Hindlimb muscle (tissue), 1 donor: ENCODE measurements around the gene MCTP1. TPM values are rescaled to one million over a fixed set of nuclear protein-coding genes. Genes with fewer than 3 reads are reported as not detected.

Experiments
- DNase-seq: peaks from one replicate; pipeline ENCODE4 v3.0.0-alpha.2; 2013
- polyA plus RNA-seq: library from polyadenylated mRNA; unstranded; fragments of 120-200 nt; gene quantifications from one replicate; pipeline ENCODE4 v1.2.1, GENCODE V29; 2013; ENCODE audit not compliant: insufficient read length

MCTP1 gene
- polyA plus RNA-seq, 1 donor, result 7.6 TPM

DNA sequence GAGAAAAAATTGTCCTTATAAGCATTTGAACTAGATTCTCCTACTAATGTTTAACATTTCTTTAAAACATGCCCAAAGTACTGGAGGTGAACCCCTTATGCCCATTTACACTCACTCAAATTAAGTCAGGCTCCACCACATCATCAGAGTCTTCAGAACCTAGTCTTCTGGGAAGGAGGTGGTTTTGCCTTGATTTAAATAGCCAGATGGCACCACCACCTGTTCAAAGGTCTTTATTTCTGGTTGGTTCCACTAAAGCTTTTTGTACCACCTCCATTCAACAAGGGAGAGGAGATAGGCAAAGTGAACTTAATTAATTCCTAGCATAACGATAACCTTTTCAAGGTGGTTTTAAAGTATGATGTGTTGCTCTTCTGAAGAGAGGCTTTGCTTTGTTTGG, 476.9 kb downstream of the MCTP1 start:
- DNase-seq, result no peak

DNA sequence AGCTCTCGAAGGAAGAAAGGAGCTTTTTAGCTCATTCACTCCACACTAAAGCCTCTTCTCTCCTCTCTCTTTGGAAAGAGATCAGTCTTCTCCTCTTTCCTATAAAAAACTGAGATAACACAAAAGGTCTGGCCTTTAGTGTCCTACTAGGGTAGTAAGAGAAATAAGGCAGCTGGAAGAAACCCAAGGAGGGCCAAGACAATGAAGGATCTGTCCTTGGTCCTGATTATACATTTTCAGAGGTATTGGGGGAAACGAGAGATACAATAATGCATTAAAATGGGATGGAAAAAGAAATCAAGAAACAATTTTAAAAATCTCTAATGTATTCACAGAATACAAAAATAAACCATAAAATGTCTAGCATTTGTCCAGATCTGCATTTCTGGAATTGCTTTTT, 482.4 kb downstream of the MCTP1 start:
- no peak for DNase-seq

DNA sequence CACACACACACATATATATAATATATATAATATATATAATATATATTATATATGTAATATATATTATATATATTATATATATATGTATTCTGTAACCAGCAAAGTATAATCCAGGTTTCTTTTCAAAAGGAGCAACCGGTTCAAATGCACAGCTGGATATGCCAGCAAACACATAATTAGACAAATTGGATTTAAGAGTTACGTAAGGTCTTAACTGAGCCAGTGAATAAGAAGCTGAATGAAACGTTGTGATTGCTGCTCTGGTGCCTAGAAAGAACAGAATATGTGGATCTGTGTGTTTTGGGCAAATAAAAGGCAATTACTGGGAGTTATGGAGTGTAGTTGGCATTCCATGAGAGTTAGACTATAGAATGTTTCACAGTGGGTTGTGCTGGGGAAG, 488.3 kb downstream of the MCTP1 start:
- no peak for DNase-seq

DNA sequence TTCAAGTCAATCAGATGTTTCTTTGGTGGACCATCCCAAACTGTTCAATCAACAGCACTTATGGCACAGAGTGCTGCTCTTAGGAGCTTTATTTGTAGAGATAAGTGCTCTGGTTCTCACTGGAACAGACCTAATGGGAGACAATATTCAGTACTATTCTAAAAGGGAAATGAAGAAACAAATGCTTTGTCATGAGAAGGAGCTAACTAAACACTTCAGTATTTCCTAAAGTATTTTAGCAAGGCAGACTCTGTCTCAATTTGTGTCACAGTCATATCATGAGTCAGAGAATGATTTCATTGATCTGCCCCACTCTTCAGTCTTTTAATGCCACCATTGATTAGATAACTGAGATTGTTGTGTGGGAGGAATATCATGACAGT, 491.1 kb downstream of the MCTP1 start:
- no peak for DNase-seq

DNA sequence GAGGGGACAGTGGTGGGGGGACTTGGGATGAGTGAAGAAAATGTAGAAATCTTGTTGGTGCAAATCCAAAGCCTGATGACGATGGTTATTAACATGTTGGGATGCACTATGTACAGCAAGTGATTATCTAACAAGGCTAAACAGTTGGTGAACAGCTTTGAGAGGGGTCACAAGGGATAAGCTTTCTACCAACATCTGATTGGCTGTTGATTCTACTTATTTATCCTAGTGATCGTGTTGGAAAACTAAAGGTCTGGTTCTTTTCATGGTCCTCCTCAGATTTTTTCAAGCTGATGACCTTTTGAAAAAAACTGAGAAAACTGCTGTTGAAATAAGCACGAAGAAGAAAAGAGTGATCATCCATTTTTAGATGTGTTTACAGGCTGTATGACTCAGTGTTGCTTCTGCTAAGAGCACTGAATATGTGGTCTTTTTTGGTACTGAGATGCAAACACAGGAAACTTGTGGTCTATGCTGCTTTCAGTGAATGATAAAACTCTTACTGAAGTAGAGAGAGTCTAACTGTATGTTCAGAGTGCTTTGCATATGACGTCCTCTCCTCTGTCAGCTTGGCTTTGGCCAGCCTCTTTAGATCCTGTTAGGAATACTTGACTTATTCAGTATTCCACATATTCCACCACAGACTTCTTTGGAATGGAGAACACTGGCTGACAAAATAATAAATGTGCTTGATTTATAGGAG, 491.6 kb downstream of the MCTP1 start:
- no peak for DNase-seq

DNA sequence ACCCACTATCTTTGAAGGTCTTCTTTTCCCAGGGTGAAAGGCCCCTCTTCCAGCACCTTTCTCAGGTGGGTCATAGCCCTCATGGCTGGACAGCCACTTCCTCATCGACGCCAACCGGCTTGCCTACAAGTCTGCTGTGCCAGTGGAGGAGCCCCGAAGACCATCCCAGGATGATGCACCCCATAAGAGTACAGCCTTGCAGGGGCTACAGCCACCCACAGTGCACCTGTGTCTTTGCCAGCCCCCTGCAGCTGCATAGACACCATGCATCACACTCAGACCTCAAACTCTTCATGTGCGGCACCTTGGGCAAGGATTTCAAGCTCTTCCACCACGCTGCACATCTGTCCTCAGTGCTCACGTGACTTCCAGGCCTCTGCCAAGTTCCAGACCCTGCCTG, 493.1 kb downstream of the MCTP1 start:
- no peak for DNase-seq

DNA sequence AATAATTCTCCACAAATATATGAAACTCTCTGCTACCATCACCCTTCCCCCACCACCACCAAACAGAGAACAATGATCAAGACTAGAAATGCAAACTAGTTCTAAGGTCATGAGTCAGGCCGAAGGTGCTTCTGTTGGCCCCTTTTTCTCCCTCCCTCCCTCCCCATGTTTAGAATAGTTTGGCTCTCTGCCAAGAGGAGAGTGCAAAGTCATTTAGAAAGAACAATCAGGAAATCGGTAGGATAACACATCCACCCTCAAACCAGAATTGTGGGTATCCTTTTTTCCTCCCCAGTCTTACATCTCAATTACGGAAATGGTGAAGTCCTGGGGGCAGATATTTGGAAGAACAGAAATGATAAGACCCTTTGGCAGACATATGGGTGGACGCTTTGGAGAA, 496.4 kb downstream of the MCTP1 start:
- DNase-seq, result no peak

DNA sequence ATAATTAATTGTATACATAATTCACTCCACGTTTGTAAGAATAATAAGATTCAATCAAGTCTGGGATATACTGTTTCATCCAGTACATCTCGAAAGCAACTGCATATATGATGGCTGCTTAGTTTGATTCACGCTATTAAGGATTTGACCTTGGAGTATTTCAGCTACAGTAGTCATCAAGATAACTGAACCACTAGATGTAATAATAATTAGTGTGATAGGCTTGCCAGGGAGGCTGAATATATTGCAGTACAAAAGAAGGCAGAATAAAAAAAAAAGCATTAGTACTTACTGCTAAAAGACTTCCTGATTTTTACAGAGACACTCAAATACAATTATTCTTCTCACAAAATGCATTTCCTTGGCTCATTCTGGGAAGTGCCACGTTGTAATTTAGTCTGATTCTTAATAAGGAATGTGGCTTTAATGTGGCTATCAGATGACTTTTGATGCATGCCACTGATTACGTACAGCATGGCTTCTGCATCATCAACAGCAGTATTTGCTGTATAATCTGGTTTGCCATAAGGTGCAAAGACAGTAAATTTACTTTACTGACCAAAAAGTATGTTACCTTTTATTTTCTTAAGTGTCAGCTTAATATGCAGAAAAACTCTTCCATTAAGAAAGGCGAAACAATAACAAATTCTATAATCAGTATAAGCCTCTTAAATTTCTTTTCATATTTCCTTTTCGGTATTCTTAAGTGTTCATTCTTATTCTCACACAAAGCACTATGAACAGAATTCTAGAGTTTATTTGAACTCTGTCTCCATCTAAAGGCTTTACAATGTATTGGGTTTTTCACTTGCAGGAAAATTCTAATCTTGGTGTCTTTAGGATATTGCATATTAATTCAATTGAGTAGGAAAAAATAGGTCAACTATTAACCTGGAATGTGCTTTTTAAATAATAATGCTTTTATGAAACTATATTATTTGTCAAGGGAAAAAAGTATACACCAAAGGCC, 500.1 kb downstream of the MCTP1 start:
- no peak for DNase-seq

DNA sequence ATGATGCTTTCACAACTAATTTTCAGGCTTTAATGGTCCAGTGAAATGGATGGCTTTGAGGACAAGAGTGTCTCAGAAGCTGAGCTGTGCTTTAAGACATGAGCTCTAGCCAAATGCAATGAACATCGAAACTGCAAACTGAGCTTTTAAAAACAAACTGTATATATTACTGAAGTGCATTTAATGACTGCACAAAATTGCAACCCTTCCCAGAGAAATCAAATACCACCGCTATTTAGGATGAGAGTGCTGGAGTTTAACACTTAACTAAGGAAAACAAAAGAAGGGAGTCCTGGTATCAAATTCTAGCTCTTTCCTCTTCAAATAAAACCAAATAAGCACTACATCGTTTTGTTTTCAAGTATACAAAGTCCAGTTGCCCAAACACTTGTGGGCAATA, 502.5 kb downstream of the MCTP1 start:
- no peak for DNase-seq

DNA sequence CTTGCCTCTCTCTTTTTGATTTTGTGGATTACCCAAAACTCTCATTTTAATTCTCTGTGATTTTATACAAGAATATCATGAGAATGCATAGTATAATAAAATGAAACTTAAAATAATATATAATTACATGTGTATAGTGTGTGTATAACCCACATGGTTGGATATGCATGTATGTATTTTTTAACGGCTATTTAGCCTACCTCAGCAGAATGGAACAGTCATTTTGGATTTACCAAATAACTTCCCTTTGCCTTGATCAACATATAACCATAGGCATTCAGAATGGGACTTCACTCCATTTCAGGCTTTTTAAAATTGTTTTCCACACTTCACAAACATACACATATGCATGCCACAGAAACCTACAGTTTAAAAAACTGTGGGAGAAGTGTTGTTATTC, 505.2 kb downstream of the MCTP1 start:
- no peak for DNase-seq

DNA sequence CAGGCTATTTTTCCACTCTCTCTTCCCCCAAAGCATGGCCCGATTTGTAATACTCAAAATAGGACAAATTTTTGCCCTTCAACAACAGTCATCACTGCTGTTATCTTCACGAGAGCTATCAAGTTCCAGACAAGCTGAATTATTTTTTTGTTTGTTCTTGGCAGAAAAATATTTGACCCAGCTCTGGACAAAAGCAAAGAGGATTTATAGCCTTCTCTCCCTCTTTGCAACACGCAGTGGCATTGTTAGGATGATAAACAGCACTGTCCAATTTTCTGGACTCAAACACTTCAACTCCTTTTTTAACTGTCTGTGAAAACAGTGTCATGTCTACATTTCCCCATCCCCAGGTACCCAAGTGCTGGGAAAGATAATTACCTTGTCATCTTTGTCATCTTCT, 506.2 kb downstream of the MCTP1 start:
- DNase-seq, result no peak

DNA sequence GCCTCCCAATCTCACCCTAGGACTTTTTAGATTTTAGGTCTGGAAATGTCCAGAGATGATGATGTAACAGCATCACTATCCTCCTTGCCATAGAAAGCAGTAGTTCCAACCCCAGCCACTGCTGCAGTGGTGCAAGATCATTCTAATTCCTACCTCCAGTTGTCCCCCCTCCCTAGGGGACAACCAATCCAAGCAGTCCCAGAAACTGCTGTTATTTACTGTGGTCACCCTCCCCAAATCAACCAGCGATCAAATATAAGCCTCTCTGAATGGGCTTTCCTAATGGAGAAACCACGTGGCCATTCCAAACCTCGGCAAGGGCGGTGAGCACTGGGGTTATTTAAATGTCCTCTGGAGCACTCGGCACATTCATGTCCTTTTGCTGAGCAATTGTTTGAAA, 506.6 kb downstream of the MCTP1 start:
- no peak for DNase-seq

DNA sequence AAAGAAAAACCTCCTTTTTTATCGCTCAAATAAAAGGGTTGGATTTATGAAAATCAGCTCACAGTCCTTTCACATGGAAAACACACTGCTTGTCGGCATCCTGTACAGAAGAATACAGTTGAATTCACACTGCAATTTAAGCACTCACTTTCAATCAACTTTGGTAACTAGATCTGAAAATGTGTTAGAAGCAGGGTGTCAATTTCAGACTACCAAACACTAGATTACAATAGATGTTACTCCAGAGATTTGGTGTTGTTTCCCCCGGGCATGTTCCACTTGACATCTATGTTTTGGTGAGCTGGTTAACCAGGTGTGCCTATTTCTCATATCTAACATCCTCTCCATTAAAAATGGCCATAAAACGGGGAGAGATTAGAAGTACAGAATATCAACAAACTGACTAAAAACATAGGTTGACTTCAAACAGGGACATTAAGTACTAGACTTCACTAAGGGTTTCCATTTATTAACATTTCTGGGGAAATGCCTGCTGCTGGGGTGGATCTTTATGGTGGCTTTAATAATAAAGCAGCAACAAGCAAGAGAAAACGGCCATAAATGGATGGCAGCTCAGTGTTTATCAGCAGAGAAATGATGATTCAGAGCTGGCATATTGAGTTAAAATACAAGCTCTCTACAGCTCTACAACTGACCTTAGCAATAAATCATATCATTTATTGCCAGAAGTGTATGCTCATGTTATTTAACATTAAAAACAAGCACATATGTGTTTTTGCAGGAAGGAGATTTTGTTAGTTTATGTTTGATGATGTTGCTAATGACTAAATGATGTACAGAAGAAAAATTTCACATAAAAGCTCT, 507.6 kb downstream of the MCTP1 start:
- no peak for DNase-seq

DNA sequence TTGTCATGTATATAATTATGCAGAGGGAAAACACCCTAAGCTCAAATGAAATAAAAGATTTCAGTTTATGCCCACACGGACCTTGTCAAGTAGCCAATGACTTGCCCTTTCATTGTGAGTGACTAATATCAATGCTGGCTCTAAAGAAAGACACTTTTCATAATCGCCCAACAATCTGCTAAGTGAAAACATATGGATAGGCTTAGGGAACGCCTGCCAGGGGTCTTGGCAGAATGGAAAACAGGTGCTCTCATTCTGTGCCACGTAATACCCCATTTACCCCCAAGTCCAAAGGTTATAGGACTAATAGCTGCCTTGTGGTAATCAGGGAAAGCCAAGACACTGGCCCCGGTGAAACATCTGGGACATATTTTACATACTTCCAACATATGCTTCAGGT, 508.7 kb downstream of the MCTP1 start:
- DNase-seq, result peak; percentile 6

DNA sequence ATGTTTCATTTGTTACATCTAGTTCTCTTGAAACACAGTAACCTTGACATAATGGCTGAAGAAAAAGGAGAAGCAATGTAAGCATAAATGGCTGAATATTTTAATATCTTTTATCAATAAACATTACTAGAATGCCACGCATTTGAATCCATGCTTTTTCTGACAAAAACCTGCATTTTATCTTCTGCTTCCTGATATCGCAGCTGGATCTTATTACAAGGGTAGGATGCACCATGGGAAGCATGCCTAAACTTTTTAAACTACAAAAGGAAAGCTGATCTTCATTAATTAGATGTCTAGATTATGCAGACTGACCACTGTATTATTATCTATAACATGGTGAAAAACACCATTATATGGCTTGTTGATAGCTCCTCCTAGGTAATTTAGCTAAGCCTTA, 509.8 kb downstream of the MCTP1 start:
- DNase-seq, result no peak

DNA sequence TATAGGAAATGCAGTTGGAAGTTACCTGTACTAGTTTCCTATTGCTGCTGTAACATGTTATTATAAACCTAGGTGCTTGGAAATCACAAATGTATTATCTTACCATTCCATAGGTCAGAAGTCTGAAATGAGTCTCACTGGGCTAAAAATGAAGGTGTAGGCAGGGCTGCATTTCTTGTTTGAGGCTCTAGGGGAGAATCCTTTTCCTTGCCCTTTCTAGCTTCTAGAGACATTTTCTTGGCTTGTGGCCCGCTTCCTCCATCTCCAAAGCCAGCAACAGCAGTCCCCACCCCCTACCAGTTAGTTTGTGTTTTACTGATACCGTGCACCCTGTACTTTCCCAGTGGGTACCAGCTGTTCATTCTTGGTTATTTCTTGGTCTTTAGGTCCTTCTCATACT, 513.2 kb downstream of the MCTP1 start:
- no peak for DNase-seq

DNA sequence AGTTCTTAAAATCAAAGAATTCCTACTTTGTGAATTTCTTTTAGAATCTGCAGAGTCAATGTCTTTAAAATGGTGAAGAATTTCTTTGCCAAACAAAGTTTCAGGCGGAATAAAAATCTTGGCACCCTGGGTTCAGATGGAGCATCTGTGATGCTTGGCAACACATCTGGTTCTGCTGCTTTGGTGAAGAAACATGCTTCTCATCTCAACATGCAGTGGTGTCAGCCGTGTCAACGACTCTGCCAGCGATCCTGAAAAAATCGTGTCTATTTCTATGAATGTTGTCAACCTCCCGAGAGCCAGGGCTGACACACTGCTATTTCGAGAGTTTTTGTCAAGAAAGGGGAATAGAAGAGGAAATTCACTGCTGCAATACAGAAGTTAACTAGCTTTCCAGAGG, 514.9 kb downstream of the MCTP1 start:
- no peak for DNase-seq

DNA sequence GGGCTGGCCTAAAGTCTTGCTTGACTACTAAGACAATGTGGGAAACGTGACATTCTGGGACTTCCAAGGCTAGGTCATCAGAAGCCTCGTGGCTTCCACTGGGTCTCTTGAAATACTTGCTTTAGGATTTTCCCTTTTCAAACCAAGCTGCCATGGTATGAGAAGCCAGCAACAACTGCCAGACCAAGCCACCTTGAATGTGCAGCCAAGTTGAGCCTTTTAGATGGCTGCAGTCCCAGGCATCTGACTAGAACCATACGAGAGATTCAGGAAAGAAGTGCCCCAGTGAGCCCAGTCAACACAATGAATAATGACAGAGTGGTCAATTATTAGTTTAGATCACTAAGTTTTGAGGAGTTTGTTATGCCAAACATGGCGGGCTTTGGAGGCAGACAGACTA, 523.1 kb downstream of the MCTP1 start:
- DNase-seq, result no peak

DNA sequence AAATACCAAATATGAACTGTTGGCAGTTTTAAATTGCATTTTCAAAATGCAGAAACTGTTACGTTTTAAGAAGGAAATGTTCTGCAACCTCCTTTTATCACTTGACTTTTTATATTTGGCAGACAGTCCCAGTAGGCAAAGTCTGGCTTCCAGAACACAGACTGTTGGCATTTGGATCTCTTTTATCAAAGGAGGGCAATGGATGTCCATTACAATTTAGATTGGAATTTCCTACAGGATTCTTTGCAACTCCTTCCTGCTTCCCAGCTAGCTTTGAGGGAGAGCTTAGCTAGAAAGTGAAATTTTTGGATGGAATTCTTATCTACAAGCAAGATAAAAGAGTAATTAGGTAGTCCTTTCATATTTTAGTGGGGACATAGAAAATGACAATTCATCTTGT, 523.8 kb downstream of the MCTP1 start:
- no peak for DNase-seq

DNA sequence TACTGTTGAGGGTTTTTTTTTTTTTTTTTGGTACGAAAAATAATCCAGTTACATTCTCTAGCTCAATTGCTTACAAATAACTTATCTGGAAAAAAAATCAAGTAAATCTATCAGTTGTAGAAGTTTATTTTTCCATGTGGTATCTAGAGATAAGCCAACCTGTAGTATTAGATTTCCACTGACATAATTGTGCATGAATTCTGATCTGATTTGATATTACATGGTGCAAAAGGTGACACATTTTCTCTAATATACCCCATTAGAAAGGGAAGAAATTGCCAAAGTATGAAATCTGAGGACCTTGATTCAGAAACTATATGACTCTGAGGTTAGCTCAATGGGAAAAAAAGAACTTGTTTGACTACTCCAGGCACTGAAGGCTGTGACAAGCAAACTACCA, 524.9 kb downstream of the MCTP1 start:
- no peak for DNase-seq

DNA sequence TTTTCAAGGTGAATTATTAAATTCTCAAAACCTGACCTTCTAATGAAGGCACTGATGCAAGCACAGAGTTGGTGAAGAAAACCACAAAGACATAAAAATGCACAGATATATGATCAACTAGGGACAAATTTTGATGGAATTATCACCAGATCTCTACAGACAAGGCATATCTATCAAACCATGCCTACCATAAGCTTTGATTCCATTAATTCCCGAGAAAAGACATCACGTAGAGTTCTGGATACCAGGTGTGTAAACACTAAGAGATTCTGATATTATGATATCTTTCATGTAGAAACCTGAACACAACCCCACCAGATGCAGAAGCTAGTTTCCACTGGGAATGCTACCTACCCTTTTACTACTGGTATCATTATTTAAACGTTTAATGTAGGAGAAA, 525.9 kb downstream of the MCTP1 start:
- DNase-seq, result no peak

DNA sequence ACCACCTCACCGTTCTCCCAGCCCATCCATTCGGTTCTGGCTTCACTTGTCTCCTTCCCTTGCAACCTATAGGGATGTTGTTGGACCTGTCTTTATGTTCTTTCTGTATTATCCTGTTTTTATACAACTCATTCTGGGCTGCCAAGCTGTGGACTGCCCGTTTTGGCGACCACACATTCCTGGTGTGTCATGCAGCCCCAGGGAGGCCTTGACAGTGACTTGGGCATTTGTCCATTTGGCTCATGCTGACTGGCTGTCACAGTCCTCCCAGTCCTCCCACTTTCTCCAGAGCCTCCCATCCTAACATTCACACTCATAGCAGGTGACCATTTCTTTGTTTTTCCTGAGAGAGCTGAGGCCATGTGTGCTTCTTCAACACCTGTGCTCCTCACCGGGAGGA, 530.1 kb downstream of the MCTP1 start:
- no peak for DNase-seq

DNA sequence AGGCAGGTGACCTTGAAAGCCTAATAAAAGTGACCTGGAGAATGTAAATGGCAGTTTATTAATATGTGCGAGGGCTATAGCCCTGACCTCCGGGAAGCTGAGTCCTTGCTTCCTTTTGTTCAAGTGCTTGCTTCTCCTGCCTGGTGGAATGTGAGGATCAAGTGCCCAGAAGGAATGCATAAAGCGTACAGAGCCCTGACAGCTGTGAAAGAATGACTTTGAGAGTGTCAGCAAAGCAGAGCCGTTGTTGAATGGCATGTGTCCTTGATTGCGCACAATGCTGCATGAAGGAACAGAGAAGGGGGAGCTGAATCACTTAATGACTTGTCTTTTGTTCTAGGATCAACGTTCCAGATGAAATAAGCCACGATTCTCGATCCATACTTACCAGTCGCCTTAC, 533.4 kb downstream of the MCTP1 start:
- no peak for DNase-seq
